HG03139 (cell line): ENCODE measurements around the gene SULF2.
A peak's percentile ranks its signal among the peaks of the same experiment; 100 is the strongest.

Experiments used
- ATAC-seq: cut with Tn5 transposase; IDR thresholded peaks from one replicate; pipeline ENCODE4 v1.9.1; 2021; ENCODE audit not compliant: unreplicated experiment

SULF2 gene

DNA sequence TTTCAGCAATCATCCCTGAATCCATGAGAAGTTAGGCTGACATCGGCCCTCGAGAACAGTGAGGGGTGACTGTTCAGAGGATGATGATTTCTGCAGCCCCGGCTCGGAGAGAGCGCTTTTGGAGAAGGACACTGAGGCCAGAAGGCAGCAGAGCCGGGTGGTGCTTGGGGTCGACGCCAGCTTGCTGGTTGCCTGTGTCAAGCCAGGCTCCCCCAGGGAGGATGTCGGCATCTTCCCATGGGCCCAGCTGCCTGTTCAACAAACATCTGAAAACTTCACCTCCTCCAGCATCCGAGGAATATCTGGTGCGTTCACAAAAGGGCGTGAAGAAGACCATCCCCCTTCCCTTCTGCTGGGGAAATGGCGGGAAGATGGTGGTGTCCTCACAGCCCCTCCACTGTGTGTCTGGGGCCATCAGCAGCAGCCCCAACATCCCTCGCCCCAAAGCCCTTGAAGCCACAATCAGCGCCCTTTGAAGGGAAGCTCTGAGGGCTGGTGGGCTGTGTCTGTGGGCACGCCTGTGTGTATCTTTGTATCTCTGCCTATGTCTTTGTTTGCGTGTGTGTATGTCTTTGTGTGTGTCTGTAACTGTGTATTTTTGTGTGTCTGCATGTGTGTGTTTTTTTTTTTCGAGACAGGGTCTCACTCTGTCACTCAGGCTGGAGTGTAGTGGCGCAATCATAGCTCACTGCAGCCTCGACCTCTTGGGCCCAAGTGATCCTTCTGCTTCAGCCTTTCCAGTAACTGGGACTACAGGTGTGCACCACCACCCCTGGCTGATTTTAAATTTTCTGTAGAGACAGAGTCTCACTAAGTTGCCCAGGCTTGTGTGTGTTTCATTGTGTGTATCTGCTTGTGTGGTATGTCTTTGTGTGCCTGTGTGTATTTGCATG lies 97.9 kb downstream of the SULF2 start:
- ATAC-seq, result no peak

- ATAC-seq, result no peak
These were observed 98.7 kb downstream of the SULF2 start for GRCh38 chr20:47686545-47686944.

- no peak for ATAC-seq
These were observed 100.8 kb downstream of the SULF2 start for GRCh38 chr20:47684306-47685080.

DNA sequence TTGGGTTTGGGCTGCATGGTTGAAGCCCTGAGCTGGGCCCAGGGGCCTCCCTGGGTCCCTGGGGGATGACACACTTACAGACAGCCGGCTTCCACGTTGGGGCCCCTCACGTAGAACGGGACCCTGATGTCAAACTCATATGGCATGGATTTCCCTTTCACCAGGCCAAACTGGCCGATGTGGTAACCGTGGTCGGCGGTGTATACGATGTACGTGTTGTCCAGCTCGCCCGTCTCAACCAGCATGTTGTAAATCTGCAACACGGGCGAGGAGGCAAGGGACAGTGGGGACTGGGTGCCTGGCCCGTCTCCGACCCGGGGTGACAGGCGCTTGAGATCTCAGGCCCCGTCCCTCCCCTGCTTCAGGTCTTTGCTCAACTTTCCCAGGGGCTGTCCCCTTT lies 102.4 kb downstream of the SULF2 start:
- no peak for ATAC-seq

GRCh38 chr20:47682028-47682783 lies 103.1 kb downstream of the SULF2 start:
- ATAC-seq, result no peak

- no peak for ATAC-seq
These were observed 104.3 kb downstream of the SULF2 start for GRCh38 chr20:47680804-47681529.

GRCh38 chr20:47679462-47679861 lies 105.8 kb downstream of the SULF2 start:
- ATAC-seq, result no peak

DNA sequence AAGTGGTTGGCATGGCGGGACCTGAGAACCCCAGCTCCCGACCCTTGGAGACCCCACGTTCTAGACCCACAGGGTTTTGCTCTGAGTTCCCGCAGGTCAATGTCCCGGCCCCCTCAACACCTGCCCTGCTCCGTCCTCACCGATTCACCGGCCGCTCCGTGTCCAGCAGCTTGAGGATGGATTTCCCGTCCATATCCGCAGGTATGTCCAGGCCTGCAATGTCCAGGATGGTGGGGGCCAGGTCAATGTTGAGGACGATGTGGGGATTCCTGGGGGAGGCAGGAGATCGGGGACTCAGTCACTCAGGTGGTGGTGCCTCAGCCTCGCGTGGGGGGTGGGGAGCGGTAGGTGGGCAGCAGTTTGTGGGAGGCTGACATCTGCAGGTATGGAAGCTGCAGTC lies 106.7 kb downstream of the SULF2 start:
- no peak for ATAC-seq

GRCh38 chr20:47677635-47678453 lies 107.4 kb downstream of the SULF2 start:
- peak; percentile 52 for ATAC-seq

- ATAC-seq, result no peak
These were observed 108.2 kb downstream of the SULF2 start for GRCh38 chr20:47676912-47677634.

DNA sequence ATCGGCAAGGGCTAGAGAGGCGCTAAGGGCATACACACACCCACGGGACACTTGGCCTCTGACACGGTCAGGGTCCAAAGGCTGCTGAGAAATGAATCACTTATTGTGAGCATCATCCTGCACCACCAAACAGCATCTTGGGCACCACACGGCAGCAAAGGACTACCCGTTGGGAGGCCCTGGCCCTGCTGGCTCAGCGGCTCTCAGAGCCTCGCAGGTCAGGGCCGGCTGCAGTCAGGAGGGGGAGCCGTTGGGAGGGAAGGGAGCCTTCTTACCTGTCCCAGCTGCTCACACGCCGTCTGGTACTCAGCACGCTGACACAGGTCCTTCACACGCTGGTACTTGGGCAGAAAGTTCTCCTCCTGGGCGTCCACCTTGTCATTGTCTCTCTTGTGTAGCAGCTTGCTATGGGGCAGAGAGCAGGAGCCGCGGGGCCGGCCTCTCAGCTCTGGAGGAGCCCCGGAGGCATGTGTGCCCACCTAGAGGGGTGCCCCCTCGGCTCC lies 109.0 kb downstream of the SULF2 start:
- no peak for ATAC-seq

DNA sequence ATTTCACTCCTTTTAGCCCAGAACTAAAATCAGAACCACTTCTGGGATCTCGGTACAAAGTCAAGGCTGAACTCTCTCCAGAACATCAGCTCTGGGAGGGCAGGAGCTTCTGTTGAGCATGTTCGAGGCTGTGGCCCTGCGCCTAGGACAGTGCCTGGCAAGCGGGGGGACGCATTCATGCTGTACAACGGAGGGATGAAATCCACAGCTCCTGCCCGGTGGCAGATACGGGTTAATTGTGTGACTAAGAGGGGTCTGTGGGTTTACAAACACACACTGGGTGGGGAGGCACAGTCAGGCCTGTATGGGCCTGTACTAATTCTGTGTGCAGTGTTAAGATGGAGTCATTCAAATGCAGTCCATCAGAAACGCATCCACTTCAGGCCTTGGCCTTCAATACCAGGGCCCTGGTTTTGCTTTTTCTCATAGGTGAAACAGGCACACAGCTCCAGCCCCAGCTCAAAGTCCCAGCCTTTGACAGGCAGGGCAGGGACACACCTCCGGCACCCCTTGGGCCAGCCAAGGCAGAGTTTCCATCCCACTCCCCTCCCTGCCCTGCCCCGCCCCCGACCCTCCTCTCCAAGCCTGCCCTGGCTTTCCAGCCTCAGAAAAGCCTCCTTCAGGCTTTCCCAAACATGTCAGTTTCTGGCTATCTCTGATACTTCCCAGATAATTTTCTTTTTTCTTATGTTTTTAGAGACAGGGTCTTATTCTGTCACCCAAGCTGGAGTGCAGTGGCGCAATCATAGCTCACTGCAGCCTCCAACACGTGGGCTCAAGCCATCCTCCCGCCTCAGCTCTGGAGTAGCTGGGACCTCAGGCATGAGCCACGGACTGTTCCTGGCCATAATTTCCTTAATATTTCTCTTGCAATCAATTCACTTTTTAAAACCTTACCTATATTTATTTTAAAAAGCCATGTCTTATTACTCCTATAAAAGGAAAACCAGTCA lies 109.8 kb downstream of the SULF2 start:
- ATAC-seq, result no peak

- no peak for ATAC-seq
These were observed 110.6 kb downstream of the SULF2 start for GRCh38 chr20:47674686-47675085.

DNA sequence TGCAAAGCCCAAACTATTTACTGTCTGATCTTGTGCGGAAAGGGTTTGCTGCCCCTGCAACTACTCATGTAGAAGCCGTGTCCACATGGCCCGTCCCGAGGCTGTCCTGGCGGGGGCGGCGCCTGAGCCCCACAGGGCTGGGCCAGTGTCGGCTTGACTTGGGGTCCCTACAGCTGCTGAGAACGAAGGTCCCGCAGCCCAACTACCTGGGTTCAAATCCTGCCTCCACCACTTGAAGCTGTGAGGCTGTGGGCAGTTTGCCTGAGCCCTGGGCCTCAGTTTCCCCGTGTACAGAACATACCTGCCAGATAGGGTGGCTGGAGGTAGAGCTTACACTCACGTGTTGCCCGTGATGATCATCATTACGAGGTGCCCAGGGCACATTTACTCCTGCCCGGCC lies 111.1 kb downstream of the SULF2 start:
- no peak for ATAC-seq

- ATAC-seq, result no peak
These were observed 111.7 kb downstream of the SULF2 start for GRCh38 chr20:47673671-47673955.

- no peak for ATAC-seq
These were observed 112.2 kb downstream of the SULF2 start for GRCh38 chr20:47672886-47673670.

- ATAC-seq, result no peak
These were observed 113.1 kb downstream of the SULF2 start for GRCh38 chr20:47672166-47672565.
